HL-60 (cell line): Measurements from ENCODE around the gene RAD23A.

ENCODE experiments used
- DNase-seq, 2 experiments: peaks; one replicate each; pipeline ENCODE4 v3.0.0-alpha.2; 2010 to 2020; ENCODE audit warnings: low read depth in 1 of 2, low spot score in 1 of 2
- H3K27ac ChIP-seq: fragments of 250-450 bp; sonication (Bioruptor Pico); replicated peaks from 2 replicates; pipeline ENCODE4 v1.5.1; 2020; ENCODE audit warnings: mild to moderate bottlenecking, moderate library complexity
- H3K27me3 ChIP-seq: fragments of 250-450 bp; sonication (Bioruptor Pico); 2 replicates; pipeline ENCODE4 v1.5.1; 2021; ENCODE audit warnings: mild to moderate bottlenecking, moderate library complexity; ENCODE audit not compliant: insufficient read depth, poor library complexity, severe bottlenecking
- H3K4me3 ChIP-seq: replicated peaks from 2 replicates; pipeline ENCODE4 v1.5.1; 2011; ENCODE audit warnings: mild to moderate bottlenecking, control low read depth, low read length; ENCODE audit not compliant: insufficient read depth
- GABPA ChIP-seq: IDR thresholded peaks from 2 replicates; pipeline ENCODE4 v1.6.1; 2012; ENCODE audit warnings: low read depth
- POLR2AphosphoS5 ChIP-seq: IDR thresholded peaks from 2 replicates; pipeline ENCODE4 v1.6.1; 2012; ENCODE audit warnings: low read depth
- SPI1 ChIP-seq: IDR thresholded peaks from 2 replicates; pipeline ENCODE4 v1.6.1; 2012; ENCODE audit warnings: low read depth, mild to moderate bottlenecking, borderline replicate concordance
- long read RNA-seq: library from polyadenylated mRNA; unstranded; transcript quantifications from one replicate; pipeline ENCODE4 v2.0.0, GENCODE V29; 2020
- TF ChIP-seq, protein P1 (sequence below): IDR thresholded peaks from one replicate; pipeline ENCODE4 v1.5.1; 2011; ENCODE audit warnings: low read length, control low read depth, inconsistent platforms; ENCODE audit not compliant: insufficient read depth
- TF ChIP-seq, protein P2 (sequence below): IDR thresholded peaks from 2 replicates; pipeline ENCODE4 v1.6.1; 2012; ENCODE audit warnings: low read depth; ENCODE audit not compliant: insufficient replicate concordance

The RAD23A gene
- long read RNA-seq, transcript RAD23A-203 (9 exons, 1,746 nt), result minor isoform, 424 of 1,002 reads
- long read RNA-seq, transcript RAD23A-201 (9 exons, 1,736 nt), result major isoform, 542 of 1,002 reads
- long read RNA-seq, partial matches to known transcripts, result 6 of 1,002 reads
- long read RNA-seq, other reads (novel, unspliced or antisense), result 26 of 1,002 reads

DNA sequence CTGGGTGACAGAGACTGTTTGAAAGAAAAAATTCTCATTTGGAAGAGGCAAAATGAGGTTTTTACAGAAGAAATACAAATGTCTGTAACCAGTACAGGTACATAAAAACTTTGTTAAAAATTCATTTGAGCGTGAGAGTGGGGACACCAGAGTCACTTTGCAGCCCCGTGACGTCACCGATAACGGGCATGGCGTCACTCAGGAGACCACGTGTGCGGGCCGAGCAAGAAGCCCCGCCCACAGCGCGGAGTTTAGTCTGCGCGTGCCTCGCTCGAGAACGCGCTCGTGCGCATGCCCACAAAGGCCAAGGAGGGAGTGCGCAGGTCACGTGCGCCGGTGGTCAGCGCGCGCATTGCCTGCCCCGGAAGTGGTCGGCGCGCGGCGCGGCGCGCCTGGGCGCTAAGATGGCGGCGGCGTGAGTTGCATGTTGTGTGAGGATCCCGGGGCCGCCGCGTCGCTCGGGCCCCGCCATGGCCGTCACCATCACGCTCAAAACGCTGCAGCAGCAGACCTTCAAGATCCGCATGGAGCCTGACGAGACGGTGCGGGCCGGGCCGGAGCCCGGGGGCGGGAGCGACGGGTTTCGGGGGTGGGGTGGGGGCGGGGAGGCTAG lies at the start of gene RAD23A:
Gene RAD23A, plus strand, starts transcription at position 384 of the 613 bp plus-strand sequence. Its CDS starts 87 bp downstream, at position 471.
- H3K4me3 ChIP-seq, result peak within 1 kb of the TSS; percentile 81
- peak; percentile 97 for DNase-seq
- H3K27ac ChIP-seq, result peak within 1 kb of the TSS; percentile 75
- no peaks in the 10 kb centered on the region for H3K27me3 ChIP-seq
- TF ChIP-seq GABPA (peak; percentile 72), SPI1 (no peak; the same call in 1 of the 2 replicates), POLR2AphosphoS5 (peak; percentile 100)
- TF ChIP-seq, protein P1, sequence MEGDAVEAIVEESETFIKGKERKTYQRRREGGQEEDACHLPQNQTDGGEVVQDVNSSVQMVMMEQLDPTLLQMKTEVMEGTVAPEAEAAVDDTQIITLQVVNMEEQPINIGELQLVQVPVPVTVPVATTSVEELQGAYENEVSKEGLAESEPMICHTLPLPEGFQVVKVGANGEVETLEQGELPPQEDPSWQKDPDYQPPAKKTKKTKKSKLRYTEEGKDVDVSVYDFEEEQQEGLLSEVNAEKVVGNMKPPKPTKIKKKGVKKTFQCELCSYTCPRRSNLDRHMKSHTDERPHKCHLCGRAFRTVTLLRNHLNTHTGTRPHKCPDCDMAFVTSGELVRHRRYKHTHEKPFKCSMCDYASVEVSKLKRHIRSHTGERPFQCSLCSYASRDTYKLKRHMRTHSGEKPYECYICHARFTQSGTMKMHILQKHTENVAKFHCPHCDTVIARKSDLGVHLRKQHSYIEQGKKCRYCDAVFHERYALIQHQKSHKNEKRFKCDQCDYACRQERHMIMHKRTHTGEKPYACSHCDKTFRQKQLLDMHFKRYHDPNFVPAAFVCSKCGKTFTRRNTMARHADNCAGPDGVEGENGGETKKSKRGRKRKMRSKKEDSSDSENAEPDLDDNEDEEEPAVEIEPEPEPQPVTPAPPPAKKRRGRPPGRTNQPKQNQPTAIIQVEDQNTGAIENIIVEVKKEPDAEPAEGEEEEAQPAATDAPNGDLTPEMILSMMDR, result no peak
- TF ChIP-seq, protein P2, sequence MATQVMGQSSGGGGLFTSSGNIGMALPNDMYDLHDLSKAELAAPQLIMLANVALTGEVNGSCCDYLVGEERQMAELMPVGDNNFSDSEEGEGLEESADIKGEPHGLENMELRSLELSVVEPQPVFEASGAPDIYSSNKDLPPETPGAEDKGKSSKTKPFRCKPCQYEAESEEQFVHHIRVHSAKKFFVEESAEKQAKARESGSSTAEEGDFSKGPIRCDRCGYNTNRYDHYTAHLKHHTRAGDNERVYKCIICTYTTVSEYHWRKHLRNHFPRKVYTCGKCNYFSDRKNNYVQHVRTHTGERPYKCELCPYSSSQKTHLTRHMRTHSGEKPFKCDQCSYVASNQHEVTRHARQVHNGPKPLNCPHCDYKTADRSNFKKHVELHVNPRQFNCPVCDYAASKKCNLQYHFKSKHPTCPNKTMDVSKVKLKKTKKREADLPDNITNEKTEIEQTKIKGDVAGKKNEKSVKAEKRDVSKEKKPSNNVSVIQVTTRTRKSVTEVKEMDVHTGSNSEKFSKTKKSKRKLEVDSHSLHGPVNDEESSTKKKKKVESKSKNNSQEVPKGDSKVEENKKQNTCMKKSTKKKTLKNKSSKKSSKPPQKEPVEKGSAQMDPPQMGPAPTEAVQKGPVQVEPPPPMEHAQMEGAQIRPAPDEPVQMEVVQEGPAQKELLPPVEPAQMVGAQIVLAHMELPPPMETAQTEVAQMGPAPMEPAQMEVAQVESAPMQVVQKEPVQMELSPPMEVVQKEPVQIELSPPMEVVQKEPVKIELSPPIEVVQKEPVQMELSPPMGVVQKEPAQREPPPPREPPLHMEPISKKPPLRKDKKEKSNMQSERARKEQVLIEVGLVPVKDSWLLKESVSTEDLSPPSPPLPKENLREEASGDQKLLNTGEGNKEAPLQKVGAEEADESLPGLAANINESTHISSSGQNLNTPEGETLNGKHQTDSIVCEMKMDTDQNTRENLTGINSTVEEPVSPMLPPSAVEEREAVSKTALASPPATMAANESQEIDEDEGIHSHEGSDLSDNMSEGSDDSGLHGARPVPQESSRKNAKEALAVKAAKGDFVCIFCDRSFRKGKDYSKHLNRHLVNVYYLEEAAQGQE, result peak; percentile 63

DNA sequence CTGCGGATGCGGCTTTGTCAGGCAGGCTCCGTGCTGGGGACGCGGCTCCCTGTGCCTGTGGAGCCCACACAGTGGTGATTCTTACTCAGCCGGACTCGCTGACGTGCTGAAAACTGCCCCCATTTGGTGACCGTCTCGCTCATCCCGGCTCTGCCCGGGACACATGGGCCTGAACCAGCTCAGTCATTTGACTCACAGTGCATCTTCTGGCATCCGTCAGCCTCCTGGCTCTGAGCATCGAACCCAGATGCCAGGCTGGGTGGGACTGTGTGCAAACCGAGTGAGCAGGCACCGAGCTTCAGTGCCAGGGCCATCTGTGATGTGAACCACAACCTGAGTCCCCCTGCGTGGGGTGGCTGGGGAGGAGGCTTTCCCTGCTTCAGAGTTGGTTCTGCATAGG lies 49.2 kb upstream of the RAD23A start:
- TF ChIP-seq, protein P2, result no peak
- TF ChIP-seq, protein P1, result no peak
- TF ChIP-seq GABPA (no peak), POLR2AphosphoS5 (no peak), SPI1 (no peak)
- no peaks in the 10 kb centered on the region for H3K27me3 ChIP-seq
- no peak overlapping the region for H3K4me3 ChIP-seq
- DNase-seq, result no peak
- H3K27ac ChIP-seq, result no peak overlapping the region

DNA sequence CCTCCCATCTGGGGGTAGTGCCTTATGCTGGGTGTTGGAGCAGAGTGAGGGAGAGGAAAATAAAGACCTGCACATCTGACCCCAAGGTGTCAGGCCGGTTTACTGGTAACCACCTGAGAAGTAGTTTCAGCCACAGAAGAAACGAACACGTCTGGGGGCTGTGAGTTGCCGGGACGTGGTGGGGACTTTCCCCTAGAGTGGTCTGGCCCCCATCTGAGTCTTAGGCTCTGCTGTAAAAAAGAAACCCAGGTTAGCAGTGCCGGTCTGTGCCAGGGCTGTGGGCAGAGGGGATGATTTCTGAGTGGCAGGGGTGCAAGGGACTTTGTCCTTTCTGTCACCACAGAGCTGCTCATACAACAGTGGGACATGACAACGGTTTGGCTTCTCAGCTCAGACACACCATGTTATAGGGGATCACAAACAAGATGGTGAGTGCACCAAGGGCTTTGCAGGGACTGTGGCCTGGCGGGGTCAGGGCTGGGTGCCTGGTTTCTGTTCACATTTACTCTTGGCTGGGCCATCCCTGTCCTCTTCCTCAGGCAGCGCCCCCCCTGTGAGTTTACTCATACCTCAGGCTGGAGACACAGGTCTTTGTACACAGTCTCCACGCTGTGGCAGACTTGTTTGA lies 45.7 kb upstream of the RAD23A start:
- DNase-seq, result no peak
- no peak for TF ChIP-seq SPI1
- TF ChIP-seq, protein P1, result no peak
- TF ChIP-seq, protein P2, result no peak
- TF ChIP-seq POLR2AphosphoS5, result no peak
- no peak for TF ChIP-seq GABPA
- Histone ChIP-seq H3K27ac (no peak overlapping the region), H3K27me3 (no peaks in the 10 kb centered on the region), H3K4me3 (no peak overlapping the region)
